ENCODE results near the gene GBA2.

DNA sequence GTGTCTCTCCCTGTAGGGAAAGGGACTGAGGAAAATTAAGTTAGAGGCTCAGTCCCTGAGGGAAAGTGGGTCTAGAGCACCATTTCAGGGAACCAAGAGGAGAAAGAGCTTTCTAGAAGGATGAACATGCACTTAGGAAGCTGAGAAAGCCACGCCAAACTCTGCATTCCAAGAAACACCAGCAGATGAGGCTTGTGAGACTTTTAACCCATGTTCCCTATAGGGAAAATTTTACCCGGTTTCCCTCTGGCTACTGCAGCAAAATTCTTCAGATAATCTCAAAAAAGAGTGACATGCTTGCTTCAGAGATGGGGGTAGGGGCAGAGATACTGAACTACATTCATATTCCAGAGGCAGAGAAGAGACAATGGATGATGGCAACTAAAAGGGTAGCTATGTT, 25.6 kb downstream of the GBA2 start:
- TF ChIP-seq CTCF (IDR thresholded peaks at IDR 0.05) (no peak), POLR2A (IDR thresholded peaks at IDR 0.05) (no peak)

Data from thyroid gland (tissue), 4 donors.